IPS-18c (cell line): ENCODE results near the gene PLA2G4B.

ENCODE experiments used
- H3K4me3 ChIP-seq: 2 replicates; pipeline ENCODE4 v1.7.0; 2013; ENCODE audit warnings: low read depth, mild to moderate bottlenecking, low read length, moderate library complexity; ENCODE audit not compliant: insufficient read depth
- H3K9me3 ChIP-seq: one replicate; pipeline ENCODE4 v1.6.1; 2013; ENCODE audit warnings: mild to moderate bottlenecking, low read length, moderate library complexity; ENCODE audit not compliant: control insufficient read depth, insufficient read depth

Gene PLA2G4B

DNA sequence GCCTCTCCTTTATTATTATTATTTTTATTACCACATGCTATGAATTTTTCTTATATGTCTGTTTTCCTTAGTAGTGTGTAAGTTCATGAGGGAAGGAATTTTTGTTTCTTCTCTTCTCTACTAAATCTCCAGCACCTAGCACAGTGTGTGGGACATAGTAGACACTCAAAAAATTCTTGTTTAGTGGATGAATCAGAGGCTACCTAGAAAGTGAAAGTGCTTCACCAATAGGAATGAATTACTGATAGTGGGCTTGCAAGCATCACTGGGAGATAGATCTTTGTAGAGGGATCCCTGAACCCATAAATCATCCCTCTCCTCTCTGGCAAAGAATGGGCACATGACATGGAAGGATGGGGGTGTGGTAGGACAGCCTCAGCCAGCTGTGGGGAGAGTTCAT is 46.7 kb downstream of the PLA2G4B start:
- Histone ChIP-seq H3K4me3 (no peak overlapping the region), H3K9me3 (no peaks in the 10 kb centered on the region)

DNA sequence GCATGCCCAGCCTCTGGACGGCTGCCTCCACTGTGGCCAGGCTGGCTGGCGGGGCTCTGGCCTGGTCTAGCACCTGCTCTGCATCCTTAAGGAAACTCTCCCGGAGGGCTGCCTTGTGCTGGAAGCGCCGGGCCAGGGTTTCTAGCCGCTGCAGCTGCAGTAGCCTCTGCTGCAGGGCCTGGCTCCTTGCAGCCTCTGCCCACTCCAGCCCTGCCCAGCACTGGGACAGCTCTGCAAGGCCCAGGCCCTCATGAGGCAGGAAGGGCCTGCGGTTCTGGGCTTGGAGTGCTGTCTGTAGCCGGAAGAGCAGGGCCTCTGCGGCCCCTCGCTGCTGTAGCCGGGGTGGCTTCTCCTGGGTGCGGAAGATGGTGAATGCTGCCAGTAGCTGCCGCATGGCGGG is 47.2 kb downstream of the PLA2G4B start:
- Histone ChIP-seq H3K4me3 (no peak overlapping the region), H3K9me3 (no peaks in the 10 kb centered on the region)

DNA sequence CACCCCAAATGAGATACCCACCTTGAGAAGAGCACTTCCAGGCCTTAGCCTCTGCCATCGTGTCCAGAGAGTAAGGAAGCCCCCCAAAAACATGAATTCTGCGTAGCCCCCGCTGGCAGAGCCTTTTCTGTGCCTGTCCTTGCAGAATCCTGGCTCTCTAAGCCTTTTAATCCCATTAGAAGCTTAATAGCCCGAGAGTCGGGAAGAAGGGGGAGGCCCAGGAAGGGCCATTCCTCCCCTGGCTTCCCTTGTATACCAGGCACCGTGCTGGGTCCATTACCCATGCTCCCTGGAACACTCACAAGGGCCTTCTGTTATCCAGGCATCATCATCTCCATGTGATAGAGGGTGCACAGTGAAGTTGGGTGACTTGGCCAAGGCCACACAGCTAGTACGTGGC is 48.1 kb downstream of the PLA2G4B start:
- H3K9me3 ChIP-seq, result no peaks in the 10 kb centered on the region
- H3K4me3 ChIP-seq, result no peak overlapping the region

DNA sequence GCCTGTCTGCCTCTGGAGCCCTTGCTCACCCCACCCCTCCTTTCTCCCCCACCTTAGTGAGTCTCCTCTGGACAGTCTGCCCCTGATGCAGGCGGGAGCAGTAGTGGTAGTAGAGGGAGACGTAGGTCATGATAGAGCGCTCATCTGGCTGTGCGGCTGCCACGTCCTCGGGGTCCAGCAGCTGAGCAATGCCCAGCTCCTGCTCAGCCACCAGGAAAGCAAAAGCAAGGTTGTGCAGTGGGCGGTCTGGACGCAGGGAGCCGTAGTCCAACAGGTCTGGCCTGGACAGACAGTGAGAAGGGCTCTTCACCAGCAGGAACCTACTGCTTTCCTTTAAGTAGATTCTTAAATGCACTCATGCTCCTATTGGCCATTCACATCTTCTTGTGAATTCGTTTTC is 48.5 kb downstream of the PLA2G4B start:
- H3K4me3 ChIP-seq, result no peak overlapping the region
- no peaks in the 10 kb centered on the region for H3K9me3 ChIP-seq

DNA sequence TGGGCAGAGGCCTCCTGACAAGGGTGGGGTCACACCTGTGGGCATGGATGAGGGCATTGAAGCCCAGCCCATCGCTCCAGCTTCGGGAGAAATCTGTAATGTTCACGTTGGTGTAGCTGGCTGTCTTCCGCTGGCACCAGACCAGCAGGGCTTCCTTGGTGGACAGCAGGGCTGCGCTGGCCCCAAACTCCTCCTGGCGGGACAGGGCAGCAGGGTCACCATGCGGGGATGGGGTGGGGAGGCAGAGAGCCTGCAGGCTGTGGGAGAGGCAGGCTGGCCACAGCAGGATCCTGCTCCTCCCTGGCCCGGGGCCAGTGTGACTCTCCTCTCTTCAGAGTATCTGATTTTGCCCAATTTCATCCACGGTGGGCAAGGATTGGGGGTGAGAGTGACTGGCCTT is 49.2 kb downstream of the PLA2G4B start:
- H3K9me3 ChIP-seq, result no peaks in the 10 kb centered on the region
- H3K4me3 ChIP-seq, result no peak overlapping the region

DNA sequence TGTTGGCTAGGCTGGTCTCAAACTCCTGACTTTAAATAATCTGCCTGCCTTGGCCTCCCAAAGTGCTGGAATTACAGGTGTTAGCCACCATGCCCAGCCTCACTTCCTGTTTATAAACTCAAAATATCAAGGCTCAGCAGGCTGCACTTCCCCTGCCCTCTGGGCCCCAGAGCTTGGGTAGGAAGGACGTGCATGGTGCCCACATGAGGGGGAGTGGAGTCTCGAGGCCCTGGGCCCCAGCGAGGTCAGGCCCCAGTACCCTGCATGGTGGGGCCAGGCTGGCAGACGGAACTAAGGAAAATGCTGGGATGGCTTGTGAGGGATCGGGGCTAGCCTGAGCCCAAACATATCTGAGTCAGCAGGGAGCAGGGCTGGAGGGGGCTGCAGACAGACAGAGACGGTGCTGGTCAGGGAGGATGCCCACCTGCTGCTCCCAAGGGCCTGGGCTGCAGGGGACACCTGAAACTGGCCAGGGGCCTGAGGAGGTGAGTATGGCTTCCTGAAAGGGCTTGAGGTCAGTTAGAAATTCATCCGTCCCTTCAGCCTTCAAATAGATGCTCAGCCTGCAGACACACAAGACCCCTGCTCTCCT is 50.1 kb downstream of the PLA2G4B start:
- Histone ChIP-seq H3K9me3 (no peaks in the 10 kb centered on the region), H3K4me3 (no peak overlapping the region)

DNA sequence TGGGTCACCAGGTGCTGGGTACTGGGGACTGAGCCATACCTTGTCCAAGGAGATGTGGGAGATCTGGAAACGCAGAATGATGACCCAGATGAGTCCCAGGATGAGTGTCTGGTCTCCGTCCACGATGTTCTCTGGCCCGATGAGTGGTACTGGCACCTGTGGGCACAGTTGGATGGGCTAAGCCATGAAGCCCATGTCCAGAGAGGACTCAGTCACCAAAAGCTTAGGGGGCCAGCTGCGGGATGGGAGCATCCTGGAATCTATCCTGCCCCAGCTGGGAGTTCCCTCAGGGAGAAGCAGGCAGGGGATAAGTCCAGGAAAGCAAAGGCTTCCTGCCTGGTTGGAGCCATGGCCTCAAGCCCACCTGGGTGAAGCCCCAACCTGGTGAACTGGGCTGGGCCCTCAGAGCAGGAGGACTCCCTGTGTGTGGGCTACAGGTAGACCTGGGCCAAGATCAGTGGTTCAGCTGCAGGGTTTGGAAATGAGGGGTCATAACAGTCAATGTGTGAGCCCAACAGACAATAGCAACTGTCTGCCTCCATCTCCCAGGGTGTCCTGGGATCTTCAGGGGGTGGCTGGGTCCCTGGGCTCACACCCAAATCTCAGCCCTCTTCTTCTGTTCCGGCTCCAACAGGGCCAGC is 51.5 kb downstream of the PLA2G4B start:
- H3K9me3 ChIP-seq, result no peaks in the 10 kb centered on the region
- H3K4me3 ChIP-seq, result no peak overlapping the region

DNA sequence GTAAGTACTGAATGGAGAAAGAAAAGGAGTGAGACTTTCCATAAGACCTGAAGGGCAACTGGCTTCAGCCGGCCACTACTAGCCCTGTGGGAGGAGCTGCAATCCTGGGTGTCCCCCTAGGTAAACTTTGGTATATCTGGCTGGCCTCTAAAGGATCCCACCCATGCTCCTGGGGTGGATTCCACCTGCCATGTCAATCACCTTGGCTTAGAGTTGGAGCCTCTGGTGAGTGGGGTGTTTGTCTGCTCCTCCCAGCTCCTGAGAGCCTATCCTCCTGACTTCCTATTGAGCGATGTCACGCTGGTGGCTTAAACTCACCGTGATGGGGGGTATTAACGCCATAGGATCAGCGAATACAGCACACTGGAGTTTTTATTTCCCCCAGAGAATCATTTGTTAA is 52.6 kb downstream of the PLA2G4B start:
- H3K9me3 ChIP-seq, result no peaks in the 10 kb centered on the region
- no peak overlapping the region for H3K4me3 ChIP-seq

DNA sequence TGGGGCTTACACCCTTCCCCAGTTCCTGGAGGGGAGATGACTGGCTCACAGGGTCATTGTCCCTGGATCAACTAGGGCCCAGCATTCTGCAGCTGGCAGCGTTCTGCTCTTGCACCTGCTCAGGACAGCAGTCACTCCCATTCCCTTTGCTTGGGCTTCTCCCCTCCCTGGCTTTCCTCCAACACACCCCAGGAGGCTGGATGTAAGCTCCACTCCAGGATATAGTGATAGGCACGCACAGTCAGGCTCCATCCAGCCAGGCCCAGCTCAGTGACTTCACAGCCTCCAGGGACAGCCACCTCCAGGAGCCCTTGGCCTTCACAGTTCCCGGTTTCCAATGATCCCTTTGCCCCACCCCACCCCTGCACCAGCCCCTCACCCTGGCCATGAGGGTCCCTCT is 53.3 kb downstream of the PLA2G4B start:
- no peak overlapping the region for H3K4me3 ChIP-seq

DNA sequence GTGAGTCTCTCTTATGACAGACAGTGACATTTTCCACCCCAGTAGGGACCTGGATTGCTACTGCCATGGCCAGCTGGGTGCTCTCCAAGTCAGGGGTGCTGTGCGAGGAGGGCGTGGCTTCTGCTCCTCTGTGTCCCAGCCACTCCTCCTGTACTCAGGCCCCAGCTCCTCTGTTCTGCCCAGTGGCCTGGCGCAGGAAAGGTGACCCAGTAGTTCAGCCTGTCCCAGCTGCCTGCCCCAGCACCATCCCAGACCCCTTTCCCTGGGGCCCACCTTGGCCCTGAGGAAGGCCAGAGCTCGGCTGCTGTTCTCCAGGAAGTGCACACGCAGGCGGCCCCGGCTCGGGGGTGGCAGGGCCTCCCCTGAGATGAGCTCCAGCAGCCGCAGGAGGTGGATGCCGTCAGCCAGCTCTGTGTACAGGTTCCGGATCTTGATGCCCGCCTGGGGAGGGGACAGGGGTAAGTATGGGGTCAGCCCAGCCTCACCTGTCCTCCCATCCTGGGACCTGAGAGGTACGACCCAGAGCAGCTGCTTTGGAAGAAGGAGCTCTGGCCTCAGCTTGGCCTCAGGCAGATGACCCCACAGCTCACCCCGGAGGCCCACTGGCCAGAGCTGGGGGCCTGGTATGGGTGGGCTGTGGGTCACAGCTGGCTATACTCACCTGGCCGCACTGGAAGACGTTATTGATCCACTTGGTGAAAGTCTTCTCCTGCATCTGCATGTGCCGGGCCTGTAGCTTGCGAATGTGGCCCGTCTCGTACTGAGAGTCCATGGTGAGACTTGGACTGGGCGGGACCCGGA is 54.2 kb downstream of the PLA2G4B start:
- Histone ChIP-seq H3K9me3 (no peaks in the 10 kb centered on the region), H3K4me3 (no peak overlapping the region)

More for the DNA sequence above, 53.3 kb downstream of the PLA2G4B start:
- H3K9me3 ChIP-seq, result no peaks in the 10 kb centered on the region

DNA sequence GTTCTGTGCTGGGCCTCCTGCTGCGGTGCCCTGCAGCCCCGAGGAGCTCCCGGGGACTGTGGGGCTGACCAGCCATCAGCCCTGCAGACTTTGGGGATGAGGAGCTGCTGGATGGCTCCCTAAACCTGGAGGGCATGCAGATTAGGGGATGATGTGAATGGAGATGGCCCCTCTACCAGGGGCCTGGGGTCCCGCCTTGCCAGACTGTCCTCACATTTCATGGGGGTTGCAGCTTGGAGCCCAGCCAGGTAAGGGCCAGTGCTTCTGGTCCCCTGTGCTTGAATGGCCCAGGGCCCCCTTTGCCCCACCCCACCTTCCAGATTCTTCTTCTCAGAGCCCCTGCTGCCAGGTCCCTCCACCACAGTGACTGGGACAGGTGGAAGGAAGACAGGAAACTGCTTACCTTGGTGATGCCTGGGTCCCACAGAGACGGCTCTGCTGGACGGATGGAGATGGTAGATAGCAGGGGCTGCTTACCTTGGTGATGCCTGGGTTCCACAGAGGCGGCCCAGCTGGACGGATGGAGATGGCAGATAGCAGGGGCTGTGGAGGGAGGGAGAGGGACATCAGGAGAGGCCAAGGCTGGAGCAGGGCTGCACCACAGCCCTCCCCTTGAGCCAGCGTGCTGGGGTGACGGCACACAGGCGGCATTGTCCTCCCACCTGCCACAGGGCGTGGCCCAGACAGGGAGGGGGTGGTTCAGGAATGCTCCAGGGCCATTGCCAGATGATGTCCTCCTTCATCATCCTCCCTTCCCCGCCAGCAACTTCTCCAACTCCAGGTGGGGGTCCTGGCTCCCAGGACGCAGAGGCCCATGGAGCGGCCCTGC is 55.0 kb downstream of the PLA2G4B start, which contains the start of gene SPTBN5:
Gene SPTBN5, minus strand, starts transcription at position 632 of the 829 bp plus-strand sequence. Its CDS starts 556 bp downstream, at position 76.
- H3K9me3 ChIP-seq, result no peaks in the 10 kb centered on the region
- no peak within 1 kb of the TSS for H3K4me3 ChIP-seq

DNA sequence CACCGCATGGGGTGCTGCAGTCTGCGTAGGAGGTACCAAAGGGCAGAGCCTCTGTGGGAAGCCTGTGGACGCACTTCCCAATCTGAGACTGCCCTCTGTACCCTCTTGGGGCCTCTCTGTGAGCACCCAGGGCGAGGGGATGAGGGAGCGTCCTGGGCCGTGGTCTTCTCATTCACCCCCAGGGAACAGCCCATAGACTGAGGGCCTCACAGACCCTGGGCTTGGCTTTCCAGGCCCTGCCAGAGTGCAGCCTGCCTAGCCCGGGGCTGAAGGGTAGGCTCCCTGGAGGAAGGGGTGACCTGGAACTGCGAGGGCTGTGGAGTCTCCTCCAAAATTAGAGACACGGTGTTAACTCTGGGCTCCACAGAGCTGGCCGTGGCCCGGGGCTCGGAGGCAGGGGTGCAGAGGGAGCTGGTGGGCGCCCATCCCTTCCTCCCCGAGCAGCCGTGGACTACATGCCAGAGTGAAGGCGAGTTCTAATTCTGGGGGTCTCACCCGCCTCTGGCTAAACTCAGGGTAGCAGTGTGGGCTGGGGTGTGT is 55.7 kb downstream of the PLA2G4B start:
- Histone ChIP-seq H3K4me3 (no peak overlapping the region), H3K9me3 (no peaks in the 10 kb centered on the region)

DNA sequence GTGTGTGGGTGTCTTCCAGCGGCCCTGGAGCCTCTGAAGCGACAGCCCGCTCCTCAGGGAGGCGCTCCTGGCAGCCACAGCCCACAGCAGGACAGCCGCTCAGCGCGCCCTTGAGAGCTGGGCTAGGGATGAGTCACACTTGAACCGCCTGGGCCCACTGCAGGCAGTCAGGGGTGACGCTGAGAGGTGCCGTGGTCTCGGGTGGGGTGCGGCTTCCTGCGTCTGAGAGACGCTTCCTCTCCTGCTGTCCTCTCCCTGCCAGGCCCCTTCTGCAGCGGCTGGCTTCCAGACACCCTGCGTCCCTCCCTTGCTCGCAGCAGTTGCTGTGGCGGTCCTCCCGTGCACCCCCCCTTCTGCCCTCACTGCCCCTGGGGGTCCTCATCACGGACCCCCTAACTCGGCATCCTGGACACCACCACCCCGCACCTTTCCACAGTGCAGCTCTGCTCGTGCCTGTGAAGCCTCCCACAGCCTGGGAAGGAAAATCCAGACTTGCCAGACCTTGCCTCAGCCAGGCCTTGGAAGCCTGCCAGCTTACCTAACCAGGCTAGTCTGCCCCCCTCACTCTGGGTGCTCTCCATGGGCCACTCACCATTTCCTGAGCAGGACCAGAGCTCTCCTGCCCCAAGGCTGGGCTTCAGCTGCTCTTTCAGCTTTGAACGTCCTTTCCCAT is 56.3 kb downstream of the PLA2G4B start:
- no peak overlapping the region for H3K4me3 ChIP-seq
- H3K9me3 ChIP-seq, result no peaks in the 10 kb centered on the region

DNA sequence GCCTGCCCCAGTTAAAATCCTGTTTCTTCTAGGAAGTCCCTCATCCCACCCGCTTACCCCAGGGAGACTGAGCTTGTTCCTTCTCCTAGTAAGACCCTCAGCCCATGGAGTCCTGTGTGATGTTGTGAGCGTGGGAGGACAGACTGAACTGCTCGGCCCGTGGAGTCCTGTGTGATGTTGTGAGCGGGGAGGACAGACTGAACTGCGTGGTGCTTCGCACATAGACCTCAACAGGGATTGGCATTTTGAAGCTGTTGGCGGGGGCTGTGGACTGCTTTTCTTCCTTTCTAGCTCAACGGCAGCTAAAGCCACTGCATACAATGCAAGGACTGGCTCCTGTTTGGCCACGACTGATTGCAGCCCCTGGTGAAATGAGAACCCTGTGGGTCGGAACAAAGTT is 56.8 kb downstream of the PLA2G4B start:
- H3K9me3 ChIP-seq, result no peaks in the 10 kb centered on the region
- H3K4me3 ChIP-seq, result no peak overlapping the region

DNA sequence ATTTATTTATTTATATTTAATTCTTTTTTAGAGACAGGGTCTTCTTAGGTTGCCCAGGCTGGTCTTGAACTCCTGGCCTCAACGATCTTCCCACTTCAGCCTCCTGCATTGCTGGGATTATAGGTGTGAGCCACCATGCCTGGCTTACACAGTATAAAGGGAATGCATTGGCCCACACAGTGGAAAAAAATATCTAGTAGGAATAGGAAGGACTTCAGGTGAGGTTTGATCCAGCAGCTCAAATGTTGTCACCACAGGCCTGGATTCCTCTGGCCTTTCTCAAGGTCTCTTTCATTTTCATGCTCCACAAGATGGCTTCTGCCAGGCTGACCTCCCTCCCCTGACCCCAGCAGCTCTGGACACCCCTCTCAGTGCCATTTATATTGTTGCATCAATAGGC is 57.3 kb downstream of the PLA2G4B start:
- no peak overlapping the region for H3K4me3 ChIP-seq

DNA sequence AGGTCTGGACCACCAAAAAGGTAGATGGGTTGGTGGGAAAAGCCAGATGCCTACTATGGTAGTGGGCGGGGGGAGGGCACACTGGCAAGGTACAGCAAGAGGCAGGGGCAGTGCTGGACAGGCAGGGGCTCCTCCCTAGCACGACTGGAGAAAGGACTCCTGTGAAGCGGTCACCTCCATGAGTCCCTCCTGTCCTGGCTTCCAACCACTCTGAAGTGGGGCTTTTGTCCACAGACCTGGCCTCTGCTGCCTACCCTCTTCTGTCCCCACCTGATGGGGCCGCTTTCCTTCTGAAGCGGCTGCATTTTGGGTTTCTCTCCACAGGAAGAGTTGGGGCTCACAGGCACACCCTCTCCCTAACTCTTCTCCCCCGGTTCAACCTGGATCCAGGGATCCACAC is 57.9 kb downstream of the PLA2G4B start:
- no peaks in the 10 kb centered on the region for H3K9me3 ChIP-seq
- H3K4me3 ChIP-seq, result no peak overlapping the region

More for the DNA sequence above, 57.3 kb downstream of the PLA2G4B start:
- no peaks in the 10 kb centered on the region for H3K9me3 ChIP-seq

DNA sequence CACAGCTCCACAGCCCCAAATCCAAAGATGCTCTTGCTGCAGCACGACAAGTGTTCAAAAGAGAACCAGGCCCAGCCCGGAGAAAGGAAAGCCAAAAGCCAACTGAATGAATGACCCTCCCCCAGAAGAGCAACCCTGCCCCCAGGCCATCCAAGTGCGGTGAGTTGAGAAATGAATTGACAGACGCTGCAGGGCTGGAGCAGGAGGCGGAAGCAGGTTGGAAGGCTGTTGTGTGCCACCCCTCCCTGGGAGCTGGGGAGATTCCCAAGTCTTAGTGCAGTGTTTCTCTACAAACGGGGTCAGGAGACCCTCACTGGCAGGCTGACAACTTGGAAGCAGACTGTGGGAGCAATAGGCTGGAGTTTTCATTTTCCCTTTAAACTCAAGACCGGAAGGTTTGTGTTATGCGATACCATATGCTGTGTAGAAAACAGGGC is 58.7 kb downstream of the PLA2G4B start:
- no peaks in the 10 kb centered on the region for H3K9me3 ChIP-seq
- H3K4me3 ChIP-seq, result no peak overlapping the region
